ENCODE measurements around the gene LRMDA.

The LRMDA gene

GRCh38 chr10:75431180-75432111, at the start of gene LRMDA:
Gene LRMDA (plus strand): TSS chr10:75431624.
- DNase-seq = no peak

GRCh38 chr10:75386128-75386527, 45.3 kb upstream of the LRMDA start:
- no peak for DNase-seq

- no peak for DNase-seq
These were observed 43.3 kb upstream of the LRMDA start for GRCh38 chr10:75388082-75388481.

GRCh38 chr10:75390178-75390577, 41.2 kb upstream of the LRMDA start:
- no peak for DNase-seq

GRCh38 chr10:75392271-75392670, 39.2 kb upstream of the LRMDA start:
- no peak for DNase-seq

DNA sequence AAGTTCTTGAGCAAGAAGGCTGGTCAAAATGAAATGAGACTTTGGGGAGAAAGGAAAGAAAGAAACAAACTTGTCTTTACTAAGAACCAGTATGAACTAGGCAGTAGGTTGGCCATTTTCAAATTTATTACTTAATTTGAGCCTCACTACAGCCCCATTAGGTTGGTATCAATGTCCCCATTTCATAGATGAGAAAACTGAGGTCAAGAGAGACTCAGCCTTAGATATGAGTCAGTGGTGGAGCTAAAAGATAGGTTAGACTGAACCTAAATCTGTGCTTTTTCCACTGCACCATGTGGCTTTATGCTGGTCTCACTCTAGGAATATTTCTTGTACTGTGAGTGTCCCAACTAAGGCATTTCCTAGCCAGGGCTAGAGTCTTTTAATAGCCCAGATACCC, 38.7 kb upstream of the LRMDA start:
- DNase-seq = no peak

DNA sequence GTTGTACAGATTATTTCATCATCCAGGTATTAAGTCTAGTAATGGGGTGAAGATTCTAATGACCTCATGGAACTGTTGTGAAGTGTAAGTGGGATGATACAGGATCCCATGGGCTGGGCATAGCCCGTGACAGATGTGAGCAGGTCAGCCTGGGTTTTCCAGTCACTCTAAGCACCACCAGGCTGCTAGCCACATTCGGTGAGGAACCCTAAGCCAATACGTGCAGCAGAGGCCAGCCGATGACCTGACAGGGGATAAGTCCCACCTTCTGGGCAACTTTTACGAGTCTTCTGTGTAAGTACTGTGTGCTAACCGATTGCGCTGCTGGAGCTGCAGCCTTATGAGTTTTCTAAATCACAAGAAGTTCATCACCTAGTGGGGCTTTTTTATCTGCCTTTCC, 37.2 kb upstream of the LRMDA start:
- DNase-seq = peak; percentile 17

DNA sequence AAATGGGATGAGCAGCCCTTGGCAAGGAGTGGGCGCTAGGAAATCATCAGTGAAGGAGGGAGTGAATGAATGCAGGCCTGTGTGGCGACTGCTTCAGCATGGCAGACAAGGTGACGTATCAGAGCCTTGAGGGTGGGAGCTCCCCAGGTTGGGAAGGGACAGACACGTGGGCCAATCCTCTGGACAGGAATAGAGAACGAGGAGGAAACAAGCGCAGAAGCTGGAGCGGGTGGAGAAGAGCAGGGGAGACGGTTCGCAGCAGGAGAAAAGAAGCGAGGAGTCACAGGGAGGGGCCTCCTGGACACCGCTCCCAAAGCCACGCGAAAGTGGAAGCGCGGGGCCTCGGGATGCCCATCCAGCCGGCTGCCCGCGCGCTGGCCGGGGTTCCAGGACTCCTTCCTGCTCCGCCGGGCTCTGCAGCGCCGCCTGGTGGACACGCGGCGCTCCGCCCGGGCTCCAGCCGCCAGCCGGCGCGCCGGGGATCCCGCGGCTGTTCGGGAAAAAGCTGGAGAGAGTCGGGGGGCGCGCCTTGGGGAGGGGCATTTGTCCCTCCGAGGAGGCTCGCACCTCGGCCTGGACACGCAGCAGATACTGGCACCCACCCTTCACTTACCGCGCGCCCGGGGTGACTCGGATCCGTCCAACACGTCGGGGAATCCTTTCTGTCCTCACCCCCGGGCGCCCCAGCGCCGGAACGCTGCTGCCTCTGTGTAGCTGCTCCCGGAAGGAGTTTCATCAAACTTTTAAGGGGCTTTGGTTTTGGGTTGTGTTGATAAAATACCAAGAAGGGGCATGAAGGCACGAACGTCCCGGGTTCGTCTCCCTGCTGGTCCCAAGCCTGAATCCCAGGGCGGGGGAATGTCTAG, 36.1 kb upstream of the LRMDA start:
- peak; percentile 61 for DNase-seq

GRCh38 chr10:75395932-75396630, 35.3 kb upstream of the LRMDA start:
- no peak for DNase-seq

DNA sequence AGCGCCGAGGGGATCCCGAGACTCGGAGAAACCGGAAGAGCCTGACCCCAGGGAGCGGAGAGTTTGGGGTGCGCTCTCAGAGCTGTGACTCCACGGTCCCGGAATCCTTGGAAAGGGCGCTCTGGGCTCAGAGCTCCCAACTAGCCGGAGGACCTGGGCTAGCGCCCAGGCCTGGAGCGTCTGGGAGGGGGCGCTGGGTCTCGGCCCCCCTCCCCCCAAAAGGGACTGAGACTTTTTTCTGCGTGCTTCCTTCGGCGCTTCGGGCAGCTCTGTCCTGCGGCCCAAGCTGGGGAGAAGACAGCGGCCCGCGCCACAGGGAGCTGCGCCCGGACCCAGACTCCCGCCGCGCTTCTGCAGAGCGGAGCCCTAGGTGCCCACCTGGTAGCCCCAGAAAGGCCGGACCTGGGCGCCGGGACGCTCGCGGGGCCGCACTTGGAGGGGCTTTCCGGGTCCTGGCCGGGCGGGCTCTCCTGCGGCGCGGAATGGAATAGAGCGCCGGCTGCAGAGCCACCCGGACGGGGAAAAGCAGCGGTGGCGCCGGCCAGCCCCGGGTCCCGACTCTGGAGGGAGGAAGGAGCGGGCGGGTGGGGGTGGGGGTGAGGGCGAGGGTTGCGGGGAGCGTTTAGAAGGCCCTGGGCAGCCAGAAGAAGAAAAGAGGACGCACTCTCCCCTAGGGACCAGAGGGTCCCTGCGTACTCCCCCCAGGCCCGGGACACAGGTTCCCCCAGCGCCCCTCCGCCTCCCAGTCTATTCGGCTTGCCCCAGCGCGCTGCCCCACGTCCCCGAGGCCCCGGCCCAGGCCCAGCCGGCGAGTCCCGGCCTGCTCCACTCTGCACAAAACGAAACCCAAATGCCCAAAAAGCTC, 34.6 kb upstream of the LRMDA start:
- peak; percentile 19 for DNase-seq

DNA sequence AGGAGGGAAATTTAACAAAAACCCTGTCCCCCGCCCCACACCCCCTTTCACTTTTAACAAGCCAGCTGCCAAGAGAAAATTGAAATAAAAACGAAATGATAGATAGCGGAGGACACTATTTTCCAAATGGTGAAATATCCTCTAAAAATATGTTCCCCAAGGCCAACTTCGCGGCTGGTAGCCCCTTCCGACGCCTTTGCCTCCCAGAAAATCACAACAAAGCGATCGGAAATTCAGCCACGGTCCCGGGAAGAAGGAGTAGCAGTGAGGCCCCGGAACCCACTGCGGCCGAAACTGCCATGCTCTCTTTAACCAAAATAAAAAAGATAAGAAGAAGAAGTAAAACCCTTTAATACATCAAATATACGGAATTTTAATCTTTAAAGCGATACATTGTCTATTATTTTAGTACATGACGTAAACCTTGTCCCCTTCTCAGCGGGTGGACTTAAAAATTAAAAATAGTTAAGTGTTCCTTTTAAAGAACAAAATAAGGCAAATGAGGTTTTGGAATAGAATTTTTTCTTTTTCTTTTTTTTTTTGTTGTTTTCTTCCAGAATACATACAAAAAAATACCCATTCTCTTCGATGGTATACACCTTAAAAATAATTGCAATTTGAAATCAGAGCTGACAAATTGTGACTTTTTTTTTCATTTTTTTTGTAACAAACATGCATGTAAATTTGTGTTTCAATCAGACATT, 33.8 kb upstream of the LRMDA start:
- DNase-seq = no peak

DNA sequence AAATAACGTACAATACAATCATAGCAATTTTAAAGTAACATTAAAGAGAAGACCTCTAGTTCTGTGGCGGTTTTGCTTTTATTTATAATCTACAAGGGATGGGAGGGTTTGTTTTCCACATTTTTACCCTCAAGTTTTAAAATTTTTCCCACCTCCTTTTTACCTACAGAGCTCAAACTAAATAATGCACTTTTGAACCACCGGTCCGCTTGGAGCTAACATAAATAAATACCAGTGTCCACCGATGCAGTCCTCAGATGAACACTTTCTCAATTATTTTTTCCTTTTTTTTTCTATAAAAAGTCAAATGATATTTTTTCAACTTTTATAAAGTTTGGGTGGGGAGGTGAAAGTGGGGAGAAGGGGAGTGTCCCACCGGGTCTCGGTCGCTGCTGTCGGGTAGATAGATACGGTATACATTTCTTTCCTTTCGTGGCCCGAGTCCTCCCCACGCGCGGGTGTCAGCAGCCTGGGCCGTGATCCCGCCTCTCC, 33.2 kb upstream of the LRMDA start:
- no peak for DNase-seq

- DNase-seq = no peak
These were observed 32.5 kb upstream of the LRMDA start for GRCh38 chr10:75398692-75399460.

DNA sequence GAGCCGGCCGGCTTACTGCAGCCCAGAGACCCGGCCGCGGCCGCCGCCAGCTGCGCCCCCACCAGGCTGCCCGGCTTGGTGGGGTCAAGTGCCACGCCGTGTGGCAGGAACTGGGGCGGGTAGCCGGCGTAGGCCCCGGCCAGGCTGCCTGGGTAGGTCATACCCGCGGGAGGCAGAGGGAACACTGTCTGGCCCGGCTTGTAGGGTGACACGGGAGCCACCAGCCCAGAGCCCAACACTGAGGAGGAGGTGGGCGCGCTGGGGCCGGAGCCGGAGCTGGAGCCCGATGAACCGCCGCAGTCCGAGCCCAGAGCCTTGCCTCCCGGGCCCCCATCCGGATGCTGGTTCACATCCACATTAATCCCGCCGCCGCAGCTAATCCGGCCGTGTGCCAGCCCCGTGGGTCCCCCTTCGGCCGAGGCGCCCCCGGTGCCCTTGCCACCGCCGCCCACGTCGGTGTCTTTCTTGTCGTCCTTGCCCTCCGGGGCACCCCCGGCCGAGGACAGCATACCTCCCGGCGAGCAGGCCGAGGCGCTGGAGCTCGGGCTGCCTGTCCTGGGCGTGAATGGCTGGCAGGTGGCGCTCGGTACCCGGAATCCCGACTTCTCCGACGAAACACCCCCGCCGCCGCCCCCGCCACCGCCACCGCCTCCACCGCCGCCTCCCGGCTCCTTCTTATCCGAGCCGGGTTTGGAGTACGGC, 31.8 kb upstream of the LRMDA start:
- DNase-seq = peak; percentile 56

DNA sequence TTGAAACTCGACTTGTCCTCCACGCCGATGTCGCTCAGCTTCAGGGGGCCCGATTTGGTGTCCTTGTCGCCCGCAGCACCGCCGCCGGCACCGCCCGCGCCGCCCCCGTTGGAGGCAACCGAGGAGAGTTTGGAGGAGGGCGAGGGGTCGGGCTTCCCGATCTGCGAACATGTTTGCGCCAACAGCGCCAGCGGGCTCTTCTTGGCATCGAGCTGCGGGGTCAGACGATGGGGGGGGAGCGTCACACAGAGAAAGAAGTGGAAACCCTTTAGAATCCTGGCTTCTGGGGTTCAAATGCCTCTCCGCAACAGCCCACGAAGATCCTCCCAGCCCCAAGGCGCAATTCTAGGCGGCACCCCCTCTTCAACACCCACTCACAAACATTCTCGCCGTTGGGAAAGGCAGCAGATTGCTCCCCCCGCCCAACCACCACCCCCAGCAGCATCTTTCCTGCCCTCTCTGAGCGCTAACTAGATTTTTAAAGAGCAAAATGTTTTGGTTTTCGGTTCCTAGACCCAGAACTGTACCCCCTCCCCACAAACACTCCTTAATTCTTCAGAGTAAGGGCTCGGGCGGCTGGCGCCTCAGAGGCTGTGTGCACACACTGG, 31.2 kb upstream of the LRMDA start:
- DNase-seq = peak; percentile 22

- DNase-seq = peak; percentile 60
These were observed 30.5 kb upstream of the LRMDA start for GRCh38 chr10:75400771-75401568.

GRCh38 chr10:75401569-75402485, 29.6 kb upstream of the LRMDA start, which contains the start of gene ZNF503:
Gene ZNF503 (minus strand): TSS chr10:75401764. CDS start chr10:75401419, 345 bp downstream.
- DNase-seq = peak; percentile 94

All from NCI-H82 (cell line).